COLO668 (cell line): ENCODE data around the gene CHDH.

Experiments used
- DNase-seq: peaks from one replicate; lab custom pipeline; 2025; ENCODE audit not compliant: unreplicated experiment; lab: John Stamatoyannopoulos, UW

The CHDH gene

DNA sequence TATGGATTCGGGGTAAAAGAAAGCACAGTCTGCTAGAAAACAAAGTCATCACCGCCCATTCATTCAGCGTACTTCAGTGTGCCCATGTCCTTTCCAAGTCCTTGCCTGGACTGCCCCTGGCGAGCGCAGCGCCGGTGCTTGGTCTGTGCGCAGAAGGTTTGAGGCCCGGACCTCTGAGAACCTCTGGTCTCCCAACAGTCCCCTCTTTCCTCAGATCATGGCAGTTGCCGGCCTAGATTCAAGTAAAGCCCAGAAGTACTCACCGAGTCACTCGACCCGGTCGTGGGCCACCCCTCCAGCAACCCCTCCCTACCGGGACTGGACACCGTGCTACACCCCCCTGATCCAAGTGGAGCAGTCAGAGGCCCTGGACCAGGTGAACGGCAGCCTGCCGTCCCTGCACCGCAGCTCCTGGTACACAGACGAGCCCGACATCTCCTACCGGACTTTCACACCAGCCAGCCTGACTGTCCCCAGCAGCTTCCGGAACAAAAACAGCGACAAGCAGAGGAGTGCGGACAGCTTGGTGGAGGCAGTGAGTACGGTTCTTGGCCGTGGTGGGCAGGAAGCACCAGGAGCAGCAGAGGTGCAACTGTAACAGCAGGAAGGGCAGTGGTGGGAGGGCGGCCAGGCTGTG is 36.3 kb downstream of the CHDH start:
- no peak for DNase-seq

DNA sequence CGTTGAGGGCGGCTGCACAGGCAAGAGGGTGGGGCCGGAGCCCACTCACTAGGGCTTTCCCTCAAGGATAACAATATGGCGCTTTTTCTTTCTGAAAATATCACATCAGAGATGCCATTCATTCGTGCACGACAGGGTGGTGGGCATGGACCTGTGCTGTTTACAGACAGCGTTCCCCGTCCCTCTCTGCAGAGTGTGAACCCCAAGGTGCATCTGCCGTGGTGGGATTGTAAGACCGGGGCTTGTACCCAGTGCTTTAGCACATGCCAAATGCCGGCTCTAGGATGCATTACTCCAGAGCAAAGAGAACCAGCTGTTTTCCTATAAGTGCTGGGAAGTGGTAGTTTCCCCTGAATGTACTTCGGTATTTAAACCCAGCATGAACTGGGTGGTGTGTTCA is 37.0 kb downstream of the CHDH start:
- DNase-seq: no peak

DNA sequence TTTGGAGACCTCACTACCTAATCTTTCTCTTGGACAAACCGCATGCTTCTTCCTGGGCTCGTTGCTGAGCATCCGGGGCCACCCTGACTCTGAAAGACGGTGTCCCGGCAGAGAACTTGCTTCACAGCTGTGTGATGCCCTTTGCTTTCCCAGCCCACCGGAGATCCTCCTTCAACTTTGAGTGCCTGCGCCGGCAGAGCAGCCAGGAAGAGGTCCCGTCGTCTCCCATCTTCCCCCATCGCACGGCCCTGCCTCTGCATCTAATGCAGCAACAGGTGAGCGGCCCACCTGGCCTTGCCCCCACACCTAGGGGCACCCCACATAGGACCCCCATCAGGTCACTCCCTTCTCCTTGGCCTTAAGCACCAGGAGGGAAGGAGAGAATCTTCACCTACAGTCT is 37.7 kb downstream of the CHDH start:
- no peak for DNase-seq

DNA sequence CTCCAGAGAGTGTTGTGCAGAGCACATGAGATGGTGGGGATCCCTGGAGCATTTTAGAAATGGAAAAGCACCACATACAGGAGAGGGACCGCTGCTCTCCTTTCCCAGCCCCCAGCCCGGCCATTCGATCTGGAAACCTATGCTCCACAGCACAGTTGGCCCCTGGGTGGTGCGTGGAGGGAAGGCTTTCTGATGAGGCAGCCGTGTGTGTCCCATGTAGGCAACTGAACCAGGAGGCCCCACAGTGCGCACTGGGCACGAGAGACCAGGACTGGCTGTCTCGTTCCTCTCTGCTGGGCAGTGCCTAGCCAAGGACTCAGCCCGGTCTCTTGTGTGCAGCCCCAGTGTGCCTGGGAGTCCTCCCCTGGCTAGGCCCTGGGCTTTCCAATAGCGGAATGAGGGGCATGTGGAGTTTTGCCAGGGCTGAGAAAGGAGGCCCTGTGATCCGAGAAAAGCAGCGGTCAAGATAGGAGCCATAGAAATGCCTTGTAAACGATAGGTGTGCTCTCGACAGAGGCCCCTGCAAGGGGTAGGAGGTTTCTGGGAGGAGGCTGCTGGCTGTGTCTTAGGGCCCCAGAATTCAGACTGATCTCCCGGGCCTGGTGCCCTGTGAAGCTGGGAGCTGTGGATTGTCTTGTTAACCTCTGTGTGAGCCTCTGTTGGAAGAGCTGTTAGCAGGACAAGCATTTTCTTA is 39.0 kb downstream of the CHDH start:
- peak; percentile 42 for DNase-seq

DNA sequence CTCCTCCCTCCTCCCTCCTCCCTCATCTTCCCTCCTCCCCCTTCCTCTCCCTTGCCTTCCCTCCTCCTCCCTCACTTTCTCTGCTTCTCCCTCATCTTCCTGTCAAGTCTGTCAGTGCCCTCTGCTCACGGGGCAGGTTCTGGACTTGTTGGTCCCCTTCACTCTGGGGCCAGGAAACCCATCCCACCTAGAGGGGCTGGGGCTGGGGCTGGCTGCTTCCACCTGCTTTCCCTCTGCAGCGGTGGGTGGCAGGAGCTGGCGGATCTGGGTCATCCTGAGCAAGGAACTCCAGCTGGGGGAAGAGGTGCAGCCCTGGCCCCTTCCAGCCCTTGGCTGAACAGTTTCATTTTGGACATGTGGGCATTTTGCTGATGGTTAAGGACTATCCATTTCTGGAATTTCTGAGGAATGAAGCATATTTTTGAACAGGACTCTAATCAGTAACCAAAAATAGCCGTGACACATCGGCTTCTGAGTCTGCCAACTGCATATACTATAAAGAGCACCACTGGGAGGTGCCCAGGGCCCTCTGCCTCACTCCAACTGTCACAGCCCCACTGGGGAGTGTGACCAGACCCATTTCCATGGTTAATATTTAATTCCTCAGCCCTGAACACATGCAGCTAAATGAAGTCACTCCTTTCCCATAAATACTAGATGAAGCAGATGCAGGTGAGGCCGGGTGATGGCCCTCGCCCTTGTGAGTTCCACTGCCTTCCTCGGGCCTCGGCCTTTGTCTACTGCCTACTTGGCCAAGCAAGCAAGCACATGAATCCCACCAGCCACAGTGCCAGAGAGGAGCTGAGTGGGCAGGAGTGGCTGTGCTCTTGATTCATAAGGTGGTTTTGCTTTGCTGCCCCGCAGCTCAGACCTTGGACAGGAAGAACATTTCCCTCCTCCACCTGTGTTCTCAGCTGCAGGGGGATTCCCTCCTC is 39.8 kb downstream of the CHDH start:
- peak; percentile 65 for DNase-seq

DNA sequence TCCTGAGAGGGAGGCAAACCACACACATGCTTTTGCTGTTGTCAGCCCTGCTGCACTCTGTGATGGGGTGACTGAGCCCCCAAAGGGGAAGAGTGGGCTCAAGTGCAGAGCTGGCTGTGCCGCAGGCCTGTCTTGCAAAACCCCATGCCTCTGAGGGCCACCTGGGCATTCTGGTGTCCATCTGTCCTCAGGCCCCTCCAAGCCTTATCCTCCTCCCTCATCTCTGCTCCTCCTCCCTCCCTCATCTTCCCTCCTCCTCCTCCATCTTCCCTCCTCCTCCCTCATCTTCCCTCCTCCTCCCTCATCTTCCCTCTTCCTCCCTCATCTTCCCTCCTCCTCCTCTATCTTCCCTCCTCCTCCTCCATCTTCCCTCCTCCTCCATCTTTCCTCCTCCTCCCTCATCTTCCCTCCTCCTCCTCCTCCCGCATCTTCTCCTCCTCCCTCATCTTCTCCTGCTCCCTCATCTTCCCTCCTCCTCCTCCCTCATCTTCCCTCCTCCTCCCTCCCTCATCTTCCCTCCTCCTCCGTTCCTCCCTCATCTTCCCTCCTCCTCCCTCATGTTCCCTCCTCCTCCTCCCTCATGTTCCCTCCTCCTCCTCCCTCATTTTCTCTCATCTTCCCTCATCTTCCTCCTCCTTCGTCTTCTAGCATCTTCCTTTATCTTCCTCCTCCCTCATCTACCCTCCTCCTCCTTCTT is 40.6 kb downstream of the CHDH start:
- DNase-seq: no peak

DNA sequence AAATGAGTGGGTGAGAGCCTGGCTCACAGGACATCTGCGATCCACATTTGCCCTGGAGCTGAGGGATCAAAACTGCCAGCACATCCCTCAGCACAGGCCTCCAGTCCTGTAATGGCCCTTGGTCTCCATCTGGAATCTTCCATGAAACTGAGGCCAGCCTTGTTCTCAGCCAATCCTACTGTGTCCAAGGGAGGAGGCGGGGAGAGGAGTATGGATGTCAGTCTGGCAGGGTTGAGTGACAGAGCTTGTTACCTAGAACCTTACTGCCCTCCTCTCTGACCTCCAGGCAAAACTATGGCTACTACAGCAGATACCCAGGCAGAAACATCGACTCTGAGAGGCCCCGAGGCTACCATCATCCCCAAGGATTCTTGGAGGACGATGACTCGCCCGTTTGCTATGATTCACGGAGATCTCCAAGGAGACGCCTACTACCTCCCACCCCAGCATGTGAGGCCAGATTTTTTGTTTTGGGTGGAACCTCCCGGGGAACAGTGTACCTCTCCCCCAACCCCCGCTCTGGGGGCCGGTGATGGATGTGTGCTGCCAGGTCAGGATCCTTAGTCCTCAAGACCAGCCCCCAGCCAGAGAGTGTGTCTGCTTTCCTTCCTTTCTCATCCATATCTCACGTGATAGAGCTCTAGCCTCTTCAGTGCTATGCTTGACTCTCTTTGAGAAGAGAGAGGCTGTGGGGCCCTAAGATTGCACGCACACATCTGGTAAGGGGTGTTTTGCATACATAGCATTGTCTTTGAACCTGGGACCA is 41.3 kb downstream of the CHDH start:
- DNase-seq: no peak

DNA sequence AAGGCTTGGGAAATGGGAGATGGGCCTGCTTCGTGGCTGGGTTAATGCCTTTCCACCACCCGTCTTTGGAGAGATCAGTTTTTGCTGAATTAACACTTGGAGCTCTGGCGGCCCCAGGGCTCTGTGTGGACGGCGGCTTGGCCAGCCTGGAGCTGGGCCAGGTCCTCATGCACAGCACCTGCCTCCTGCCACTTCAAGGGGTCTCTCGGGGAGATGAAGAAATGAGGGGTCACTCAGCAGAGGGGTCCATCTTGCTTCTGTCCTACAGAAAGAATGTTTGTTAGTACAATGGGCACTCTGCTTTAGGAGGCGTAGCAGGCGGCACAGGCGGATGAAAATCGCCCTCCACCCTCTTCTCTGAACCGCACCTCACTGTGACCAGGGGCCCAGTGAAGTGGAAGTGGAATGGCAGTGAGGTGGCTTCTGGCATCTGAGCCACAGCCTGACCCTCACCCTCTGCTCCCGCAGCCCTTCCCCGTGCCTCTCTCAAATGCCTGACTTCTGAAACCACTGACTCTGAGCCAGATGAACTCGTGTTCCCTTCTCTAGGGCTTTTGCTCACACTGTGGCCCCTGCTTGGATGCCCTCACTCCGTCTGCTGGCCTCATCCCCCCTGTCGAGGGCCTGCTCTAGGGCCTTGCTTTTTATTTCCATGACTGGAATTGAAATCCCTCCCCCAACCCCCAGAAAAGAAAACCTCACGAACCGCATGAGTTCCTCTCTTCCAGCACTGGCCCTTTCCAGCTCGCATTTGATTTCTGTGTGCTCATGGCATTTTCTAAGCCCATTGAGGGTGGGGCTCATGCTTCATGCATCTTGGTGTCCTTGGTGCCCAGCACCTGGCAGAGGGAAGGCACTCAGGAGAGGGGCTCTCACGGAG is 42.2 kb downstream of the CHDH start:
- peak; percentile 45 for DNase-seq

DNA sequence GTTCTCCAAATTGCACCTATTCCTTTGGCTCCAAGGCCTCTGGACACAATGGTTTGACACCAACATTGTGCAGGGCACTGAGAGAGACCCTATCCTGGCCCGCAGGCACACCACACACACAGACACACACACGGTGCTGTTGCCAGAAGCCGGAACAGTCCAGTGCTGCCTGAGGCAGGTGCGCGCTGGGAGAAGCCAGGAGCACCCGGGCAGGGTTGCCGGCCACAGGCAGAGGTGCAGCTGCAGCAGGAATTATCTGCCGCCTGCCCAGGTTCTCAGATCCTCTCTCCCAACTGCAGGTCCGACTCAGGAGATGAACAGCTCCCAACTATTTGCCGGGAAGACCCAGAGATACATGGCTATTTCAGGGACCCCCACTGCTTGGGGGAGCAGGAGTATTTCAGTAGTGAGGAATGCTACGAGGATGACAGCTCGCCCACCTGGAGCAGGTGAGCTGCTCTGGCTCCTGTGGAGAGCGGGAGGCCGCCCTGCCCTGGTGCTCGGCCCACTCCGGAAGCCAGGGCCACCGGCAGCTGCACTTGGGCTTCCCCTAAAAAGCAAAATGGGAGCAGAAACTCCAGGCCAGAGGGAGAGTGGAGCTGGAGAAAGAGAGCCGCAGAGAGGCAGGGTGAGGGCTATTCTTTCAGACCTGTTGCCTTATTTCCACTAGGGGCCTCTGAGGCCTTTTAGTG is 42.9 kb downstream of the CHDH start:
- DNase-seq: peak; percentile 81

DNA sequence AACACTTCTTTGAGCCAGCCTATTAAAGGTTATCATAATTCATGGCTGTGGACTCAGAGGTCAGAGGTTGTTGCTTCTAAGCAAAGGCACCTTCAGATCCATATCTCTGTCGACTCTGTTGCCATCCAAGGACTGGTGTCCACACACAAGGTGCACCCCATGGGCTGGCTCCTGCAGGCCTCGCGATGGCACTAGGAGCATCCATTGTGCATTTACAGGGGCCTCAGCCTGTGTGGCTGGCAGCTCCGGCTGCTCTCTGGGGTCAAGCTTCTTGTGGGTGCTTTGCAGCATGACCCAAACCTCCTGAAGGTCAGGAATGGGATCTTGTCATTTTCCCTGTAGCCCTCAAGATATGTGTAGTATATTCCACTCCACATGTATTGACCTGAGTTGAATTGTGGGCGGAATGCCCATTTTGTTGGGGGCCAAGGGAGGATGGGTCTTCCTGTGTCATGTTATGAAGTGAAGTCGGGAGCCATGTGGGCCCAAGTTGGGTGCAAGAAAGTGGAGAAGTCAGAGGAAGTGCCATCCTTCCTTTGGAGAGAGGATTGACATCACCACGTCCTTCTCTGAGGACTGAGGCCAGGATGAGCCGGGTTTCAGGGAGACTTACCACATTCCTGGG is 43.9 kb downstream of the CHDH start:
- no peak for DNase-seq

DNA sequence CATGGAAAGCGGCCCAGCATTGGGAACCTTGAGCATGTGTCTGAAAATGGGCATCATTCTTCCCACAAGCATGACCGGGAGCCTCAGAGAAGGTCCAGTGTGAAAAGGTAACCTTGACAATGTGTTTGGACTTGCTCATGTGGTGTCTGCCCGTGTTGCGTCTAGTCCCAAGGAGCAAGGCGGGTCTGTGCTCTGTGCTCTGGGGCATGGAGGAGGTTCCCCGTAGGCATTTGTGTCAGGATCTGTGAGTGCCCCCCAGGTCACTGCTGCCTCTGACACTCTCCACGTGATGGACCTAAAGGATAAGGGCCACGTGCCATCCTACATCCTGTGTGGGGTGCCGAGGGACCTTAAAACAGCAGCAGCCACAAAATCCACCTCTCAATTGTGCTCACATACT is 44.9 kb downstream of the CHDH start:
- DNase-seq: no peak

DNA sequence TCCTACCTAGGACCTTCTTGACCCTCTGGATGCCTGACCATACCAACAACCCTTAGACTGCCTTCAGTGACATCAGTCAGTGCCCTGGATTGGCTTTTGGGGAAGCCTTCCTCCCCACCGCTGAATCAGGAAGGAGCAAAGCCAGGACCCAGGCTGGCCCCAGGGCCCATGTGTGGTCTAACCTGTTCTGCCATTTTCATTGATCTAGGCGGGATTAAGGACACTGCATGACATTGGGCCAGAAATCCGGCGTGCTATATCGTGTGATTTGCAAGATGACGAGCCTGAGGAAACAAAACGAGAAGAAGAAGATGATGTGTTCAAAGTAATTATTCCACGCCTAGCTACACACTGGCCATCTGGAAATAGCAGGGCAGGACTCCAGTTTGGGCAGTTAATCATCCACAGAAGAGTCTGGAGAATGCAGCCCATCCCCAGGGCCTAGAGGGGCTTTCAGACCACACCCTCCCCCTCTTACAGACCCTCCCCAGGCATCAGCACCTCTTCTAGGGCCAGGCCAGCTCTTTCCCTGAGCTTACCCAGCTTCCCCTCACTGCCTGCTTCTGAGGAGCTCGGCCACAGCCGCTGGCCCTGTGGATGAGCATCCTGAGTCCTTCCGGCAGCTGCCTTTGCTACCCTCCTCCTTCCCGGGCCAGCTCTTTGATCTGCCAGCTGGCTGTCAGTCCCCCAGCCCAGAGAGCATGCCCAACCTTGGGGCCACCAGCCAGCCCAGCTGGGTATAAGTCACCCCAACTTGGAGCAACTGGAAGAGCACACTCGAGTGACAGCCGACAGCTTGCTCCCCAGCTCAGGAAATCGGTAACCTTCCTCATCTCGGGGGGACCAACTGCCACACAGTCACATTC is 45.9 kb downstream of the CHDH start:
- no peak for DNase-seq

DNA sequence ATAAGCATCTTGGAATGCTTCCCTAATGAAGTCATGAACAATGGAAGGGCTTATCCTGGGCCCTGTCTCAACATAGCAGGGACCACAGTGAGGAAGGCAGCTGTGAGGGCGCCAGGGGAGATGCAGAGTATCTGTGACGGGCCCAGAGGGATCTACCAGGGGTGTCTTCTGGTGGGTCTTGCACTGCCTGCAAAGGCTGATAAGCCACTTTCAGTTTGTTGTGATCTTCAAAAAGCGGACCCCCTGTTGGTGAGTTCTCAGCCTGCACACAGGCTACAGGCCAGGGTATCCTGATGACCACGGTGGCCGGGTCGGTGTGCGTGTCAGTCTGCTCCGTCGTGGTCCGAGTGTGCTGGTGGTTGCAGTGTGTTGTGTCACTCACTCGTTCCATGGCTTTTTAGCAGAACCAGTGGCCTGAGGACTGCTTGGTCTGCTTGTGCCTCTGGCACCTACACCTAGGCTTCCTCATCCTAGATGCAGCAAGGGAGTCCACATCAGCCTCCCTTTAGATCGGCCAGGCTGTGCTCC is 46.8 kb downstream of the CHDH start:
- no peak for DNase-seq

DNA sequence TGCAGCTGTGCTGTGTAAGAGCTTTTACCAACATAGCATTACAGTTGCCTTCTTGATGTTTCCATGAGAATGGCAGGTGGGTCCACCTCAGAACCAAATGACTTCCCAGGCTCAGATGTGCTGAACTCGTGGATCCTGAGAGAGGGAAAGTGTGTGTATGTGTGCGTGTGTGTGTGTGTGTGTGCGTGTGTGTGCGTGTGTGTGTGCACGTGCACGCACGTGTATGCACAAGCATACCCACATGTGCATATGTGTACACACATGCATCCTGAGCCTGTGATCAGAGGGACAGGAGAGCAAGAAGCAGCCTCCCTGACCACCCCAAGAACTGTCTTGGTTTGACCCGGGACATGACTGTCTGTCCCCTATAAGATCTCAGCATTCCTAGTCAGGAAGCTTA is 48.1 kb downstream of the CHDH start:
- DNase-seq: no peak

DNA sequence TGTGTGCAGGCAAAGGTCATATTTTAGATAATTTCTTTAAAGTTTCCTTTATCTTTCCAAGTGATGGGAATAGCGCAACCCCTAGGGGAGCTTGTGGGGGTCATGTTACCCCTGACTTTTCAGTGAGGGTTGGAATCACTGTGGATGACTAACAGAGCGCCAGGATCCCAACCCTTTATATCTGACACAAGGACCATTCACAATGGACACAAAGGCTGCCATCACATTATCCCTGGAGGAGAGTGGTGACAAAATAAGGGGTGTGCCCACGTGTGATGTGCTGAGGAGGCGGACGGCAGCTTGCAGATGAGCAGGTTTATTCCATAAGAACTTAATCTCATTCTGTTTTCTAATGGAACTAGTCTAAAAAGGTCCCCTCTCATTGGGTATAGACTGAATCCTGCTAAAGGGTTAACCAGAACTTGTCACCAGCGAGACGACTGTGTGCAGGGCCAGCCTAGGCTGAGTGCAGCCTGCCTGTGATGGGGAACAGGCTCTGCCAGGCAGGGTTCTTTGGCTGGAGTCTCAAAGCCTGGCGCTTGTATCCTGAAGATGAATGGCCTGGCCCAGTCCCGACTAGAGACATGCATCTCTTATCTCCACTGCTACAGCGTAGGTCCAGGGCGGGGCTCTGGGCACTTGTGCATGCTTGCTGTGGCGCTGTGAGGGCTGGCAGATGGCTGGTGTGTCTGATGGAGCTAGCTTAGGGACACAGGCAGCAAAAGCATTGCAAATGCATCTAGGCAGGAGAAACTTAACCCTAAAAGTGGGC is 50.2 kb downstream of the CHDH start:
- DNase-seq: peak; percentile 15

DNA sequence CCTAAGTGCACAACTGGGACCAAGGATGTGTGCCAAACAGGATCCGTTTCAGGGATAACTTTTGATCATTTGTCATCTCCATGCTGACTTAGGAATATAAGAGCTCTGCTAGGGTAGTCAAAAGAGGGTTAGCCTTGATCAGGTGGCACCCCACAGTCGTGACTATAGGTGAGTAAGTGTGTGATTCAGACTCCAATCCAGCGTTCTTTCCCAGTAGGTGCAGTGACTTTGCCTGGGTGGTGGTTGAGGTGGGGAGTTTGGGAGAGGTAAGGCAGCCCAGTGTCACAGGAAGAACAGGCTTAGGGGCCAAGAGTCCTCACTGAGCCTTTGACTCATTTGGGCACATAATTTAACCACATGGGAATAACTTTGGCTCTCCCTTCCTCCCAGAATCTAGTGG is 51.0 kb downstream of the CHDH start:
- DNase-seq: no peak

DNA sequence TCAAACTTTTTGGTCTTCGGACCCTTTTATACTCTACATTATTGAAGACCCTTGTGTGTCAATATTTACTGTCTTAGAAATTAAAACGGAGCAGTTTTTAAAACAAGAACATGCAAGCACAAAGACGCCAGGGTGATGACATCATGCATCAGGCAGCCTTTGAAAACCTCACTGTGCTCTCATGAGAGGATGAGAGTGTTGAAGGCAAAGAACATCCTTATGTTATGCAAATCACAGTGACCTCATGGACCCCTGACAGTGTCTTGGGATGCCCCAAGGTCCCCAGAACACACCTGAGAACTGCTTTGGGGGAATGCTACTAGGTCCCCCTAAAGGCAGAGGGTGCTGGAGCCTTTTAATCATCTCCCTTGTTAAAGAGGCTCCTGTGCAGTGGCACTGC is 51.6 kb downstream of the CHDH start:
- DNase-seq: no peak
